Left ventricle myocardium inferior (tissue), 1 donor: Measurements from ENCODE around the gene COX7B2. TPM values are rescaled to one million over a fixed set of nuclear protein-coding genes. Genes with fewer than 3 reads are reported as not detected.

Experiments used
- DNase-seq: peaks from one replicate; pipeline ENCODE4 v3.0.0-alpha.2; 2020
- H3K27ac ChIP-seq: fragments of 200-600 bp; replicated peaks from 2 replicates; pipeline ENCODE4 v1.8.0; 2021
- H3K27me3 ChIP-seq: fragments of 200-600 bp; 2 replicates; pipeline ENCODE4 v1.8.0; 2021; ENCODE audit warnings: low read depth
- H3K36me3 ChIP-seq: fragments of 200-600 bp; 2 replicates; pipeline ENCODE4 v1.8.0; 2021
- H3K4me1 ChIP-seq: fragments of 200-600 bp; 2 replicates; pipeline ENCODE4 v1.8.0; 2021
- H3K4me3 ChIP-seq: fragments of 200-600 bp; 2 replicates; pipeline ENCODE4 v1.8.0; 2021; ENCODE audit warnings: mild to moderate bottlenecking, moderate library complexity
- H3K9me3 ChIP-seq: fragments of 200-600 bp; replicated peaks from 2 replicates; pipeline ENCODE4 v1.8.0; 2021
- intact Hi-C: fragments of 100-400 bp; cut with micrococcal nuclease; formaldehyde crosslinking; loops from one replicate; pipeline ENCODE4 v1.11.0; 2022
- total RNA-seq: library from RNA; stranded (reverse); fragmentation: NEBNext Ultra II Directional; extraction: Animal tissue kit (Norgen Biotek cat#: 25700); gene quantifications from one replicate; pipeline ENCODE4 v1.2.1, GENCODE V29; 2021
- TF ChIP-seq, protein P1 (sequence below): fragments of 200-600 bp; IDR thresholded peaks from 2 replicates; pipeline ENCODE4 v1.8.0; 2021; ENCODE audit warnings: antibody characterized with exemption, mild to moderate bottlenecking, borderline replicate concordance
- donor health status: DM: no; HTN: yes; CAD: no; lungs with severe emphysema.

COX7B2 gene
- total RNA-seq, 1 donor from 2014 or later = not detected

DNA sequence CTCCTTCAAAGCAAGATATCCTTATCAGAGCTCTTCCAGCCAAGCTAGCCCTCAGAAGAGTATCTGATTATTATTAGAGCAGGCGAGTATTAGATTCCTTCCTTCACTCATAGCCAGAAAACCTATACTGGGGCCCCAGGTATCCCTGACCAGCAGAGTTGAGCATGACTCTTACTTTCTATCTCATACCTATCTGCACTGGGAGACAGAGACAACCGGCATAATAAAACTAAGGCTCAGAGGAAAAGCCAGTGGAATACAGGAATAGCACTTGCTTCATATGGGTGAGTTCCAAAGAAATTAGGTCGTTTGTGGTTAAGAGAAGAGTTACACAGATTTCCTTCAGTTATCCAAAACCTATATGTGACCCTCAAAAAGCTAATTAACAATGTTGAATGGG, 41.8 kb upstream of the COX7B2 start:
- Histone ChIP-seq H3K4me1 (peaks cover 27% of the 10 kb centered on the region), H3K4me3 (no peak overlapping the region), H3K27ac (no peak overlapping the region), H3K36me3 (no peaks in the 10 kb centered on the region), H3K27me3 (no peaks in the 10 kb centered on the region), H3K9me3 (no peaks in the 10 kb centered on the region)
- DNase-seq = no peak
- TF ChIP-seq, protein P1, sequence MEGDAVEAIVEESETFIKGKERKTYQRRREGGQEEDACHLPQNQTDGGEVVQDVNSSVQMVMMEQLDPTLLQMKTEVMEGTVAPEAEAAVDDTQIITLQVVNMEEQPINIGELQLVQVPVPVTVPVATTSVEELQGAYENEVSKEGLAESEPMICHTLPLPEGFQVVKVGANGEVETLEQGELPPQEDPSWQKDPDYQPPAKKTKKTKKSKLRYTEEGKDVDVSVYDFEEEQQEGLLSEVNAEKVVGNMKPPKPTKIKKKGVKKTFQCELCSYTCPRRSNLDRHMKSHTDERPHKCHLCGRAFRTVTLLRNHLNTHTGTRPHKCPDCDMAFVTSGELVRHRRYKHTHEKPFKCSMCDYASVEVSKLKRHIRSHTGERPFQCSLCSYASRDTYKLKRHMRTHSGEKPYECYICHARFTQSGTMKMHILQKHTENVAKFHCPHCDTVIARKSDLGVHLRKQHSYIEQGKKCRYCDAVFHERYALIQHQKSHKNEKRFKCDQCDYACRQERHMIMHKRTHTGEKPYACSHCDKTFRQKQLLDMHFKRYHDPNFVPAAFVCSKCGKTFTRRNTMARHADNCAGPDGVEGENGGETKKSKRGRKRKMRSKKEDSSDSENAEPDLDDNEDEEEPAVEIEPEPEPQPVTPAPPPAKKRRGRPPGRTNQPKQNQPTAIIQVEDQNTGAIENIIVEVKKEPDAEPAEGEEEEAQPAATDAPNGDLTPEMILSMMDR = no peak
- intact Hi-C loops = no loop called here

DNA sequence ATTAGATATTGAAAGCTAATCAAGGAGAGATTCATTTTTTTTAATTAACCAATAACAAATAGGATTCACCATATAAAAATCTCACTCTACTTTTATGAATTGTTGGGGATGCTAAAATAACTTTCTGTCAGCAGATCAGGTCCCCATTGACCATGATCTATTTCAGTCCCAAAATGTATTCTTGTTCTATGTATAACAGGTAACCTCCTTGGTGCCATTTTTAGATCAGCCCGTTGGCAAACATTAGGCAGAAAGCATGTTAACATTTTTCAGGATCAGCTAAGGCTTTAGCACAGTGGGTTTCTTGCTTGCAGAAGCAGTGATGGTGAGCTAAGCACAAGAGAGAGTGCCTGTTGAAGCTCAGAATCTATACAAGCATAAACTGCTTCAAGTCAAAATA, 40.8 kb upstream of the COX7B2 start:
- H3K4me1 ChIP-seq = peaks cover 34% of the 10 kb centered on the region
- H3K36me3 ChIP-seq = no peaks in the 10 kb centered on the region
- TF ChIP-seq, protein P1 = no peak
- H3K27ac ChIP-seq = peak overlapping the region; percentile 9
- intact Hi-C loops = no loop called here
- no peaks in the 10 kb centered on the region for H3K9me3 ChIP-seq
- H3K27me3 ChIP-seq = no peaks in the 10 kb centered on the region
- DNase-seq = no peak
- no peak overlapping the region for H3K4me3 ChIP-seq

DNA sequence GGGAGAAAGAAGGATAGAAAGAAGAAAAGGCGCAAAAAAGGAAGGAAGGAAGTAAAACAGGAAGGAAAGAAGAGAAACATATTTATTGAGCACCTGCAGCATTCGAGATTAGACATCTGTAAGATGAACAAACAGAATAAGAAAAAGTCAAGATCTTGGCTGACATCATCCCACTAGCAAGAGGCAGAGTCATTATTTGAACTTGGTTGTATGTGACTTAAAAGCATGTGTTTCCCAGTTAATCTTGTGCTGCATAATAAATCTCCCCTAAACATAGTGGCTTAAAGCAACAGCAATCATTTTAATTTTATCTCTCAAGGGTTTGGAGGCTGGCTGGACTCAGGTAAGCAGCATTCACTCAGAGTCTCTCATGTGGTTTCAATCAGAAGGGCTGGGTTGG, 38.5 kb upstream of the COX7B2 start:
- intact Hi-C loops = no loop called here
- H3K9me3 ChIP-seq = no peaks in the 10 kb centered on the region
- H3K4me3 ChIP-seq = no peak overlapping the region
- H3K27me3 ChIP-seq = no peaks in the 10 kb centered on the region
- peaks cover 34% of the 10 kb centered on the region for H3K4me1 ChIP-seq
- DNase-seq = no peak
- no peak overlapping the region for H3K27ac ChIP-seq
- no peaks in the 10 kb centered on the region for H3K36me3 ChIP-seq
- TF ChIP-seq, protein P1 = no peak

DNA sequence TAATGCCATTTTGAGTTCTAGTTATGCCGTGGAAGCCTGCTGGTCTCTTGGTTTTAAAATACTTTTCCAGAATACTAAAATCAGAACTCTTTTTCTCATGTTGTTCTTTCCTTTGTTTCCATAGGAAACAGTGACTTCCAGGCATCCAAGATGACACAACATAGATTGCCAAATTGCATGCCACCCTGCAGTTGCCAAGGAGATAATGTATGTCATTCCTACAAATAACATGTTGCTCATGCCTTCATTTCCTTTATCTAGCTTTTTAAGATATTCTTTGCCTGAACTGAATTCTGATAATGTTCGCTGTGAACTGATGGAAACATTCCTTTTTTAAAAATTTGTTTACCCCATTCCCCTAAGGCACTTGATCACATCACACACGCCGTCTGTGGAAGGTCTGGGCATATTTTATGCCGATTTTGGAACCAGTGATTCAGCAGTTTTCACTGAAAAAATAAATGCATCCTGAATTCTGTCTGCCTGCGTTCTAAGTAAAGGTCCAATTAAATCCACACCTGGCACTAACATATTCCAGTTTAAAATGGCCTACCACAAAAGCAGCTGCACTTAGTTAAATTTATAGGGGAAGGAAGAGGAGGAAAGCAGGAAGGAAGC, 38.0 kb upstream of the COX7B2 start:
- intact Hi-C loops = no loop called here
- Histone ChIP-seq H3K4me1 (peaks cover 34% of the 10 kb centered on the region), H3K27ac (peak overlapping the region; percentile 44), H3K27me3 (no peaks in the 10 kb centered on the region), H3K36me3 (no peaks in the 10 kb centered on the region), H3K4me3 (no peak overlapping the region), H3K9me3 (no peaks in the 10 kb centered on the region)
- DNase-seq = no peak
- TF ChIP-seq, protein P1 = no peak

DNA sequence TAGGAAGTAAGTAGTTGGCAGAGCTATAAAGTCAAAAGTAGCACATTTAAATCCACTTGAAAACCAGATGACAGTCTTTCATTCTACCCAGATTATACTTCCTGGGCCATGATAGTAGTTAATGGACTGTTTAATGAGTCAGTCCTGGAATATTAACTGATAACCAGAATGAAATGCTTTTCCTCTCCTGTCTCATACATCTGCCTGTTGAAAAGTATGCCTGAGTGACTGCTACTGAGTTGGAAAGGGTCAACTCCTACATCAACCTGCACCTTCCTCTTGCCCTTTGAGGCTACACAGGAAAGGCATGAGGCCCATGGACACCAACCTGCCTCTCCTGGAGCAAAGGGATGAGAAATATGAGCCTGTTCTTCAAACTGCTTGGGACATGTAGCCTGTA, 36.0 kb upstream of the COX7B2 start:
- intact Hi-C loops = no loop called here
- Histone ChIP-seq H3K27ac (no peak overlapping the region), H3K4me3 (no peak overlapping the region)

More for the DNA sequence above, 36.0 kb upstream of the COX7B2 start:
- TF ChIP-seq, protein P1 = no peak
- Histone ChIP-seq H3K36me3 (no peaks in the 10 kb centered on the region), H3K27me3 (no peaks in the 10 kb centered on the region), H3K4me1 (peaks cover 31% of the 10 kb centered on the region), H3K9me3 (no peaks in the 10 kb centered on the region)
- no peak for DNase-seq
